Cortex of kidney (tissue), 1 donor: ENCODE data around the gene HLTF.
"Not testable (repeated sequence)": the region's sequence is repeated elsewhere in the genome, so short reads cannot be mapped to it uniquely, and the experiment has no call there.

Source experiments
- DNase-seq: peaks from one replicate; lab custom pipeline; 2025; lab: John Stamatoyannopoulos, UW

HLTF gene

DNA sequence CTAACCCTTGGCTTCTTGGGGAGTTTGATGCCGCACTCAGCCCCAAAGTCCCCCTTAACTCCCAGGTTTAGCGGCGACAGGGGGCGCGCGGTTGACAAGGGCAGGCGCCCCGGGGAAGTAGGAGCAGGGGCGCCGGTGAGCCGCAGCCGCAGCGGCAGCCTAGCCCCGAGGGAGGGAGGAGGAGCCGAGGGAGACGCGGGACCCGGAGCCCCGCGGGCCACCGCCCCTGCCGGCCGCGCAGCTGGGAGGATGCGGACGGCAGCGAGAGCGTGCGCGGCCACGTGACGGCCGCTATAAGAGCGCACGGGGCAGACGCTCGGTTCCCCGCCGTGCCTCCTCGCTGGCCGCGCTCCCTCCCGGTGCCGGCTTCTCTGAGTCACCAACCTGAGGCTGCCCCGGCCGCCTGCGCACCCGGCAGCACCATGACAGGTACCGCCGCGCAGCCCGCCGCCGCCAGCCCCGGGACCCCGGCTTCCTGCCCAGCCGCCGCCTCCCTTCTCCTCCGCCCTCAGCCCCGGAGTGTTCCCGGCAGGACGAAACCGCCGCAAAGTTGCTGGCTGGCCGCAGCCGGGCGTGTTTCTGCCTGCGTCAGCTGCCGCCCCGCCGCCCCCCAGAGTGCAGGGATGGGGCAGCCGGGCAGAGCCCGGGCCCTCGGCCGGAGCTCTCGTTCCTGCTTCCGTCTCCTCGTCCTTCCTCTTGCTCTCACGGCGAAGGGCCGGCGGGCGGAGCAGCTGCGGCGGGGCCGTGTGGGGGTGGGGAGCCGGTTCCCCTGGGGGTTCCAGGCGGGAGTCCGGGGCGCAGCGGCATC, 94.9 kb downstream of the HLTF start, which contains the start of gene GYG1:
GYG1 (plus strand) TSS at position 322 of the 808 bp plus-strand sequence; CDS start at position 423, 101 bp downstream.
- DNase-seq, result peak; percentile 18

- no peak for DNase-seq
Observed at GRCh38 chr3:148990236-148990635, 96.1 kb downstream of the HLTF start.

DNA sequence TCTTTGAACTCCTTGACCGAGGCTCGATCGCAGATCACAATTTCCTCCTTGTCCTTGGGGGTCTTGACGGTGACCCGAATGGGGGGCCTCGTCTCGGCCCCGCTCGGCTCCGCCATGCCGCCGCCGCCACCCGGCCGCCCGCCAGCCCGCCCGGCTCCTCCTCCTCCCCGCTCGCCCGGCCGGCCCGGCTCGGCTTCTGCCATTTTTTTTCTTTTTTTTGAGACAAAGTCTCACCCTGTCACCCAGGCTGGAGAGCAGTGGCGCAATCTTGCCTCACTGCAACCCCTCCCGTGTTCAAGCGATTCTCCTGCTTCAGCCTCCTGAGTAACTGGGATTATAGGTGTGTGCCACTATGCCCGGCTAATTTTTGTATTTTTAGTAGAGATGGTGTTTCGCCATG, 98.8 kb downstream of the HLTF start:
- not testable (repeated sequence) for DNase-seq

DNA sequence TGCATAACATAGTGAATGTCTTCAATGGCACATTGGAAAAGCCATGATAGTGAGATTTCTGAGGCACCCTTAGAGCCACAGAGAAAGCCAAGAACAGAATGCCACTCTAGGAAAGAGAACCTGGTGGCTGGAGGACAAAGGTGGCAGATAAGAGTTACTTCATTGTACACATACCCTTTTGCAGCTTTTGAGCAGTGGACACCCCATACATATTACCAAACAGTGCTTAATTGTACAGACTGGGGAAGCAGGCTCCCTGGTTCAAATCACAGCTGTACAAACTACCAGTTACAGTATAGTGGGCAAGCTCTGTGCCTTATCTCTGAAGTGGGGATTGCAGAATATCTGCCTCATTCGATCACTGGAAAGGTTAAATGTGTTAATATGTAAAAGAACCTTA, 105.1 kb downstream of the HLTF start:
- no peak for DNase-seq
